Left renal cortex interstitium (tissue), 4 donors: ENCODE data around the gene FXYD6. TPM values are rescaled to one million over a fixed set of nuclear protein-coding genes. Genes with fewer than 3 reads are reported as not detected.
"Not testable (repeated sequence)": the region's sequence is repeated elsewhere in the genome, so short reads cannot be mapped to it uniquely, and the experiment has no call there.

ENCODE experiments used
- DNase-seq, 4 donors: peaks; one replicate each; pipeline ENCODE4 v3.0.0-alpha.2; 2013; ENCODE audit warnings: low read depth in 4 of 4, low spot score in 2 of 4, missing footprints in 1 of 4
- polyA plus RNA-seq, 4 donors: library from polyadenylated mRNA; unstranded; fragments of 120-200 nt; gene quantifications; one replicate each; pipeline ENCODE4 v1.2.1, GENCODE V29; 2013; ENCODE audit not compliant: insufficient read length in 4 of 4

Gene FXYD6
- polyA plus RNA-seq, 4 donors: 122 to 150 (median 143) TPM

- DNase-seq: no peak
These were observed 56.4 kb downstream of the FXYD6 start for GRCh38 chr11:117820071-117820470.

- DNase-seq: peak in 1 of 4 donors; percentile 88
These were observed 57.1 kb downstream of the FXYD6 start for GRCh38 chr11:117819096-117820040.

- no peak for DNase-seq
These were observed 58.2 kb downstream of the FXYD6 start for GRCh38 chr11:117818041-117818873.

- DNase-seq: peak in 1 of 4 donors; percentile 84
These were observed 59.0 kb downstream of the FXYD6 start for GRCh38 chr11:117817368-117818040.

GRCh38 chr11:117816846-117817367 lies 59.6 kb downstream of the FXYD6 start:
- DNase-seq: no peak

- DNase-seq: peak in 1 of 4 donors; percentile 78
These were observed 60.2 kb downstream of the FXYD6 start for GRCh38 chr11:117816151-117816741.

- no peak for DNase-seq
These were observed 61.1 kb downstream of the FXYD6 start for GRCh38 chr11:117815262-117815803.

- no peak for DNase-seq
These were observed 61.6 kb downstream of the FXYD6 start for GRCh38 chr11:117814766-117815261.

- DNase-seq: no peak
These were observed 62.2 kb downstream of the FXYD6 start for GRCh38 chr11:117814204-117814765.

- not testable (repeated sequence) for DNase-seq
These were observed 66.4 kb downstream of the FXYD6 start for GRCh38 chr11:117810056-117810451.

- no peak for DNase-seq
These were observed 67.0 kb downstream of the FXYD6 start for GRCh38 chr11:117809236-117810055.

GRCh38 chr11:117808784-117809183 lies 67.7 kb downstream of the FXYD6 start:
- DNase-seq: no peak

- peak in 1 of 4 donors; percentile 39 for DNase-seq
These were observed 68.8 kb downstream of the FXYD6 start for GRCh38 chr11:117807482-117808327.

GRCh38 chr11:117806846-117807245 lies 69.6 kb downstream of the FXYD6 start:
- no peak for DNase-seq

GRCh38 chr11:117805045-117805444 lies 71.4 kb downstream of the FXYD6 start:
- DNase-seq: no peak

- DNase-seq: no peak
These were observed 72.6 kb downstream of the FXYD6 start for GRCh38 chr11:117803896-117804295.

- DNase-seq: no peak
These were observed 76.8 kb downstream of the FXYD6 start for GRCh38 chr11:117799634-117800033.
